ENCODE results near the gene ILK. TPM values are rescaled to one million over a fixed set of nuclear protein-coding genes. Genes with fewer than 3 reads are reported as not detected.

The ILK gene
- total and polyA plus RNA-seq, 2 of the 13 experiments (the other 11 are each of a cell fraction or from before 2014, with no cell fraction given): 70.3 to 108 TPM

GRCh38 chr11:6598555-6598954 is 5.0 kb upstream of the ILK start:
- POLR2A ChIA-PET: interaction anchor here (1.0 to 1.1 kb wide), 2 partner anchors 8 to 13 kb away, joined by 3 to 4 read pairs; partner anchors contain the start of gene TAF10
- Histone ChIP-seq H3K4me3 (replicated peaks in 1 of 3; ENCODE audit: insufficient read depth in 1 of 3, low read depth in 2 of 3, low read length in 3 of 3) (peak overlapping the region in 1 of 3 experiments; percentile 4; a peak in 1 of 6 replicates), H2AFZ (ENCODE audit: low read length) (no peak overlapping the region), H3K27ac (ENCODE audit: extremely low read length, insufficient read depth, low read length) (peak overlapping the region; percentile 26), H3K36me3 (replicated peaks in 1 of 2; ENCODE audit: control insufficient read depth in 1 of 2, insufficient read depth in 2 of 2, low read length in 2 of 2) (peaks cover 15 to 32% of the 10 kb centered on the region in 2 experiments), H3K9ac (ENCODE audit: insufficient read depth, low read depth, low read length) (no peak overlapping the region), H3K4me2 (ENCODE audit: low read depth, low read length) (peak overlapping the region; percentile 50), H3K79me2 (ENCODE audit: insufficient read depth, low read length) (peaks cover 19% of the 10 kb centered on the region), H3K27me3 (ENCODE audit: control insufficient read depth in 1 of 2, insufficient read depth in 2 of 2, low read length in 2 of 2) (no peaks in the 10 kb centered on the region; a peak in 1 of 5 replicates), H3K4me1 (ENCODE audit: insufficient read depth, low read length) (peaks cover 43% of the 10 kb centered on the region), H3K9me3 (ENCODE audit: low read length) (no peaks in the 10 kb centered on the region), H4K20me1 (ENCODE audit: insufficient read depth, low read length) (no peaks in the 10 kb centered on the region)
- 19% methylated on average over 3 of the region's 3 CpGs for WGBS (ENCODE audit: low lambda C conversion rate)
- FAIRE-seq (peak; percentile 76), ATAC-seq (peak; percentile 89), DNase-seq (ENCODE audit: low spot score) (peak; percentile 62)
- intact Hi-C loops (cut with micrococcal nuclease; ENCODE audit: unreplicated experiment): no loop called here
- in situ Hi-C loops (cut with HindIII; ENCODE audit: extremely low pct_ligation_motif_present, low pct_unique_long_range_greater_than_20kb): no loop called here
- no TSS peak for BruUV-seq (replicated peaks)
- CTCF ChIA-PET (ENCODE audit: low intra/inter-chr PET ratio, low total read pairs): no interaction called here
- peak; percentile 49 for TF ChIP-seq HNF4A (CRISPR knock-in tag; IDR thresholded peaks at IDR 0.05)
- TF ChIP-seq SOX13 (IDR thresholded peaks at IDR 0.05): no peak
- TF ChIP-seq SOX13 (CRISPR knock-in tag; conservative IDR thresholded peaks at IDR 0.05 in 1 of 2, IDR thresholded peaks at IDR 0.05 in 1 of 2): peak in 1 of 2 experiments; percentile 10; a peak in 1 of 4 replicates
- no peak for TF ChIP-seq ERF (CRISPR knock-in tag; IDR thresholded peaks at IDR 0.05)
- peak; percentile 55; the same call in 1 of the 2 replicates for TF ChIP-seq MIXL1 (CRISPR knock-in tag; IDR thresholded peaks at IDR 0.05)
- no peak for TF ChIP-seq CSRNP2 (CRISPR knock-in tag; conservative IDR thresholded peaks at IDR 0.05; ENCODE audit: low read depth)
- TF ChIP-seq, protein P1, sequence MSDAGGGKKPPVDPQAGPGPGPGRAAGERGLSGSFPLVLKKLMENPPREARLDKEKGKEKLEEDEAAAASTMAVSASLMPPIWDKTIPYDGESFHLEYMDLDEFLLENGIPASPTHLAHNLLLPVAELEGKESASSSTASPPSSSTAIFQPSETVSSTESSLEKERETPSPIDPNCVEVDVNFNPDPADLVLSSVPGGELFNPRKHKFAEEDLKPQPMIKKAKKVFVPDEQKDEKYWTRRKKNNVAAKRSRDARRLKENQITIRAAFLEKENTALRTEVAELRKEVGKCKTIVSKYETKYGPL (CRISPR knock-in tag; IDR thresholded peaks at IDR 0.05): no peak
- peak; percentile 12; the same call in 1 of the 3 replicates for TF ChIP-seq MXI1 (IDR thresholded peaks at IDR 0.05; ENCODE audit: borderline replicate concordance, low read depth, low read length)
- TF ChIP-seq, protein P2, sequence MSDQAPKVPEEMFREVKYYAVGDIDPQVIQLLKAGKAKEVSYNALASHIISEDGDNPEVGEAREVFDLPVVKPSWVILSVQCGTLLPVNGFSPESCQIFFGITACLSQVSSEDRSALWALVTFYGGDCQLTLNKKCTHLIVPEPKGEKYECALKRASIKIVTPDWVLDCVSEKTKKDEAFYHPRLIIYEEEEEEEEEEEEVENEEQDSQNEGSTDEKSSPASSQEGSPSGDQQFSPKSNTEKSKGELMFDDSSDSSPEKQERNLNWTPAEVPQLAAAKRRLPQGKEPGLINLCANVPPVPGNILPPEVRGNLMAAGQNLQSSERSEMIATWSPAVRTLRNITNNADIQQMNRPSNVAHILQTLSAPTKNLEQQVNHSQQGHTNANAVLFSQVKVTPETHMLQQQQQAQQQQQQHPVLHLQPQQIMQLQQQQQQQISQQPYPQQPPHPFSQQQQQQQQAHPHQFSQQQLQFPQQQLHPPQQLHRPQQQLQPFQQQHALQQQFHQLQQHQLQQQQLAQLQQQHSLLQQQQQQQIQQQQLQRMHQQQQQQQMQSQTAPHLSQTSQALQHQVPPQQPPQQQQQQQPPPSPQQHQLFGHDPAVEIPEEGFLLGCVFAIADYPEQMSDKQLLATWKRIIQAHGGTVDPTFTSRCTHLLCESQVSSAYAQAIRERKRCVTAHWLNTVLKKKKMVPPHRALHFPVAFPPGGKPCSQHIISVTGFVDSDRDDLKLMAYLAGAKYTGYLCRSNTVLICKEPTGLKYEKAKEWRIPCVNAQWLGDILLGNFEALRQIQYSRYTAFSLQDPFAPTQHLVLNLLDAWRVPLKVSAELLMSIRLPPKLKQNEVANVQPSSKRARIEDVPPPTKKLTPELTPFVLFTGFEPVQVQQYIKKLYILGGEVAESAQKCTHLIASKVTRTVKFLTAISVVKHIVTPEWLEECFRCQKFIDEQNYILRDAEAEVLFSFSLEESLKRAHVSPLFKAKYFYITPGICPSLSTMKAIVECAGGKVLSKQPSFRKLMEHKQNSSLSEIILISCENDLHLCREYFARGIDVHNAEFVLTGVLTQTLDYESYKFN (CRISPR knock-in tag; conservative IDR thresholded peaks at IDR 0.05): peak; percentile 51
- TF ChIP-seq LCORL (IDR thresholded peaks at IDR 0.05): no peak
- TF ChIP-seq LCORL (CRISPR knock-in tag; IDR thresholded peaks at IDR 0.05): peak; percentile 31; the same call in 1 of the 2 replicates
- peak; percentile 50 for TF ChIP-seq SAP130 (CRISPR knock-in tag; IDR thresholded peaks at IDR 0.05; ENCODE audit: low read depth)
- 0 out of 2 replicates have a peak, but pooled peaks have one; percentile 55 for TF ChIP-seq SSRP1 (CRISPR knock-in tag; IDR thresholded peaks at IDR 0.05)
- TF ChIP-seq RFXANK (CRISPR knock-in tag; IDR thresholded peaks at IDR 0.05): no peak
- TF ChIP-seq SOX6 (IDR thresholded peaks at IDR 0.05): no peak
- TF ChIP-seq SOX6 (CRISPR knock-in tag; IDR thresholded peaks at IDR 0.05): peak; percentile 47
- no peak for TF ChIP-seq ZNF251 (CRISPR knock-in tag; IDR thresholded peaks at IDR 0.05)
- no peak for TF ChIP-seq ZMAT3 (CRISPR knock-in tag; conservative IDR thresholded peaks at IDR 0.05)
- no peak for TF ChIP-seq RBM39 (IDR thresholded peaks at IDR 0.05; ENCODE audit: low read depth, low read length, poor library complexity, severe bottlenecking)
- TF ChIP-seq SALL1 (CRISPR knock-in tag; IDR thresholded peaks at IDR 0.05): peak; percentile 17; the same call in 1 of the 2 replicates
- no peak for TF ChIP-seq ZNF180 (CRISPR knock-in tag; IDR thresholded peaks at IDR 0.05; ENCODE audit: borderline replicate concordance, low read depth)
